Measurements from ENCODE around the gene NCOA6. TPM values are rescaled to one million over a fixed set of nuclear protein-coding genes. Genes with fewer than 3 reads are reported as not detected.
A peak's percentile ranks its signal among the peaks of the same experiment; 100 is the strongest.

NCOA6 gene
- polyA plus RNA-seq: 10 to 100 TPM; 12.7 to 22.5 TPM

DNA sequence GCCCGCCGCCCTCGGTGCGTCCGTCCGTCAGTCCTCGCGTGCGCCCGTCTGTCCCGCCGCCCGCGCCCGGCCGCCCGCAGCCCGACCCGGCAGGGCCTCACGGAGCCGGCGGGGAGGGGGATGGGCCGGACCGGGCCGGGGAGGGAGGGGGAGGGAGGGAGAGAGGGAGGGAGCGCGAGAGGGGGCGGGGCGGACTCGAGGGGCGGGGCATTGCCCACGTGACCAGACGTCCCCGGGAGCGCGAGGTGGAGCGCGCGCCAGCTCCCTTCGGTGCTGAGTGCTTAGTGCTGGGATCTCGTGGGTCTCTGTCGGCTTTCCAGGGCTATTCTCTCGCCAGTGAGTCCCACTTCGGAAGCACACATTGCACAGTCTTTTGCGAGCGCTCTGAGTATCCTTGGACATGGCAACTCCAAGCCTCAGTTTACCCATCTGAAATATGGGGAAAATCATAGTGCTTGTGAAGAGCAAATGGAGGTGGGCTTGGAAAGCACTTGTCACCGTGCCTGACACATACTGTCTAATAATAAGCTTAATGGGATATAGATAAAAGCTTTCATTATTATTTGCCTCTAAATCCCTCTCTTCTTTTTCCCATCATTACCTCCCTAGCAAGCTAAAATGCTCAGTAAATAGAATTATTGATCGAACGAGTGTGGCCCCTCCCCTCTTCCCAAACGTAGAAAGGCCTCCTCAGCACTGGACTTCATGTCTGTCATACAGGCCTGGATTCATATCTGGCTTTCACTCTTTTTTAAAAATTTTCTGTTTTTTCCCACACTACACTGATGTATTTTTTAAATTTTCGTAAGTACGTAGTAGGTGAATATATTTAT lies at the start of gene NCOA6:
NCOA6 (minus strand) TSS at position 122 of the 833 bp plus-strand sequence. CDS start 43,296 bp downstream, outside the sequence.
- Histone ChIP-seq H3K9me3 (ENCODE audit: control insufficient read depth in 2 of 2, insufficient read depth in 1 of 2, low read depth in 1 of 2, low read length in 1 of 2) (no peaks in the 10 kb centered on the region), H3K27ac (ENCODE audit: low read depth in 2 of 2, low read length in 1 of 2) (peak within 1 kb of the TSS; percentile 95 to 96)
- 7 to 10% methylated on average over 34 to 52 of the region's 52 CpGs for WGBS, 2 donors

GRCh38 chr20:34874094-34874654 lies 48.7 kb upstream of the NCOA6 start:
- H3K27ac ChIP-seq (ENCODE audit: low read depth in 2 of 2, low read length in 1 of 2): peak overlapping the region; percentile 15 to 19
- H3K9me3 ChIP-seq (ENCODE audit: control insufficient read depth in 2 of 2, insufficient read depth in 1 of 2, low read depth in 1 of 2, low read length in 1 of 2): no peaks in the 10 kb centered on the region
- H3K4me3 ChIP-seq (ENCODE audit: low read depth in 1 of 2, low read length in 2 of 2): no peak overlapping the region
- H3K4me1 ChIP-seq (ENCODE audit: control insufficient read depth in 2 of 2, insufficient read depth in 2 of 2, low read length in 1 of 2): peaks cover 3 to 19% of the 10 kb centered on the region in 2 donors
- 28% methylated on average over 2 of the region's 2 CpGs for WGBS, 2 donors
- H3K36me3 ChIP-seq (ENCODE audit: control insufficient read depth in 2 of 2, insufficient read depth in 2 of 2, low read length in 1 of 2): no peaks in the 10 kb centered on the region
- no peaks in the 10 kb centered on the region for H3K27me3 ChIP-seq (ENCODE audit: control insufficient read depth in 1 of 2, insufficient read depth in 2 of 2, low read length in 2 of 2)

More for the DNA sequence above, at the start of gene NCOA6:
- no peaks in the 10 kb centered on the region for H3K36me3 ChIP-seq (ENCODE audit: control insufficient read depth in 2 of 2, insufficient read depth in 2 of 2, low read length in 1 of 2)
- peak within 1 kb of the TSS; percentile 67 to 98 for H3K4me3 ChIP-seq (ENCODE audit: low read depth in 1 of 2, low read length in 2 of 2)
- H3K4me1 ChIP-seq (ENCODE audit: control insufficient read depth in 2 of 2, insufficient read depth in 2 of 2, low read length in 1 of 2): no peaks in the 10 kb centered on the region
- H3K27me3 ChIP-seq (ENCODE audit: control insufficient read depth in 1 of 2, insufficient read depth in 2 of 2, low read length in 2 of 2): no peaks in the 10 kb centered on the region

- H3K4me3 ChIP-seq (ENCODE audit: low read depth in 1 of 2, low read length in 2 of 2): no peak overlapping the region
- no peaks in the 10 kb centered on the region for H3K9me3 ChIP-seq (ENCODE audit: control insufficient read depth in 2 of 2, insufficient read depth in 1 of 2, low read depth in 1 of 2, low read length in 1 of 2)
- H3K36me3 ChIP-seq (ENCODE audit: control insufficient read depth in 2 of 2, insufficient read depth in 2 of 2, low read length in 1 of 2): no peaks in the 10 kb centered on the region
- peak overlapping the region in 1 of 2 donors; percentile 19 for H3K27ac ChIP-seq (ENCODE audit: low read depth in 2 of 2, low read length in 1 of 2)
- WGBS, 2 donors: 43 to 48% methylated on average over 3 of the region's 3 CpGs
- no peaks in the 10 kb centered on the region for H3K27me3 ChIP-seq (ENCODE audit: control insufficient read depth in 1 of 2, insufficient read depth in 2 of 2, low read length in 2 of 2)
- H3K4me1 ChIP-seq (ENCODE audit: control insufficient read depth in 2 of 2, insufficient read depth in 2 of 2, low read length in 1 of 2): peaks cover 3 to 19% of the 10 kb centered on the region in 2 donors
Measured at GRCh38 chr20:34873583-34874093, 48.2 kb upstream of the NCOA6 start.

DNA sequence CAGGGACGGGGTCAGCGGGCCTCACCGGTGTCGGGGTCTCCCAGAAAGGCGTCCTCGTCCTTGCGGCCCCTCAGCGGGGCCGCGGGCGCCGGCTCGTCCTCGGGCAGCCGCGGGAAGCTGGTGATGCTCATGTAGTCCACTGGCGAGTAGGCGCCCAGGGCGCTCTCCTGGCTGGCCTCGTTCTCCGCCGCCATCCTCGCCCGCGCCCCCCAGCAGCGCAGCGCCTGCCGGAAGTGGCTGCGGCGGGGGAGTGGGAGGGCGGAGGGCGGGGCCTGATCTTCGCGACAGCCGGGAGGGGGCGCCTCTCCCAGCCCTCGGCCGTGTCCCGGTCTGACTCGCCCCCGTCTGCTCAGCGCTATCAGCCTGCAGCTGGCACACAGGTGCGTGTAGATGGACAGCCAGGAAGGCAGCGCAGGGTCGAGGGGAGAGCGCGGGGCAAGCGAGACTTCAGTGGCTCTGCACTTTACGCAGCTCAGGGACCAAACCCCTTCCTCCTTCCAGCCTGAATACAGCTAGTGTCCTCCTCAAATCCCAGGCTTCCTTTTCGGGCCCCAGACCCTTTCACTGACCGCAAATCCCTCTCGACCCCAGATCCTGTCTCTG lies 47.3 kb upstream of the NCOA6 start, which contains the start of gene GGT7:
GGT7 (minus strand) TSS at position 235 of the 603 bp plus-strand sequence; CDS start at position 194, 41 bp downstream.
- Histone ChIP-seq H3K4me3 (ENCODE audit: low read depth in 1 of 2, low read length in 2 of 2) (peak within 1 kb of the TSS; percentile 39 to 58), H3K27me3 (ENCODE audit: control insufficient read depth in 1 of 2, insufficient read depth in 2 of 2, low read length in 2 of 2) (no peaks in the 10 kb centered on the region), H3K4me1 (ENCODE audit: control insufficient read depth in 2 of 2, insufficient read depth in 2 of 2, low read length in 1 of 2) (peaks cover 0 to 16% of the 10 kb centered on the region in 2 donors), H3K36me3 (ENCODE audit: control insufficient read depth in 2 of 2, insufficient read depth in 2 of 2, low read length in 1 of 2) (no peaks in the 10 kb centered on the region), H3K27ac (ENCODE audit: low read depth in 2 of 2, low read length in 1 of 2) (peak within 1 kb of the TSS; percentile 20 to 41), H3K9me3 (ENCODE audit: control insufficient read depth in 2 of 2, insufficient read depth in 1 of 2, low read depth in 1 of 2, low read length in 1 of 2) (no peaks in the 10 kb centered on the region)
- WGBS, 2 donors: 1% methylated on average over 47 to 52 of the region's 52 CpGs

DNA sequence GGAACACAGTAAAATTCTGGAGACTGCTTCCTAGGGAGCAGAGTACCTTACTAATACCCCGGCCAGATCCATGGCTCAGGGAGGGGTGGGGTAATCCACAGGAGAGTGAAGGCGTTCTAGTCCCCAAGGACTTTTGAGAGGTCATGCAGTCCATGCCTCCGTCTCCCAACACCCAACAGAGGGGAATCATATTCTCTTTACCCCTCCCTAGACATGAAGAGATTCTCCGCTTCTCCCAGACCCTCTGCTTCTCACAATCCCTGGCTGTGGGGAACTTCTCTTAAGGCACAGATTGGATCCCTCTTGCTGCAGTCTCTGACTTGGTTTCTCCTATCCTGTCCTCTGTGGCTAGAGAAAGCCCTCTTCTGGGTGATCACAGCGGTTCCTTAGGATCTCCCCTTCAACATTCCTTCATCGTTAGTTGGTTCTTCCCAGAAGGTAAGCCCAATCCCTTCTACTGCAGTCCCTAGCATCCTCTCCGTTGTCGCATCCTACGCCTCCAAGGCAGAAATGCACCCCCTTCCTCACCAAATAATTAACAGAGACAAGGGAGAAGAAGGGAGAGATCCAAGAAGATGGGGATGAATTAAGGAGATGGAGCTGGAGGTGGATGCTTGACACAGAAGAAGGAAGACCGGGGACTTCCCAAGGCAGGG lies 46.6 kb upstream of the NCOA6 start:
- Histone ChIP-seq H3K27me3 (ENCODE audit: control insufficient read depth in 1 of 2, insufficient read depth in 2 of 2, low read length in 2 of 2) (no peaks in the 10 kb centered on the region), H3K9me3 (ENCODE audit: control insufficient read depth in 2 of 2, insufficient read depth in 1 of 2, low read depth in 1 of 2, low read length in 1 of 2) (no peaks in the 10 kb centered on the region), H3K36me3 (ENCODE audit: control insufficient read depth in 2 of 2, insufficient read depth in 2 of 2, low read length in 1 of 2) (no peaks in the 10 kb centered on the region), H3K27ac (ENCODE audit: low read depth in 2 of 2, low read length in 1 of 2) (peak overlapping the region; percentile 20 to 41), H3K4me1 (ENCODE audit: control insufficient read depth in 2 of 2, insufficient read depth in 2 of 2, low read length in 1 of 2) (peaks cover 0 to 15% of the 10 kb centered on the region in 2 donors), H3K4me3 (ENCODE audit: low read depth in 1 of 2, low read length in 2 of 2) (peak overlapping the region; percentile 39 to 58)
- 38% methylated on average over 10 of the region's 10 CpGs for WGBS, 2 donors

DNA sequence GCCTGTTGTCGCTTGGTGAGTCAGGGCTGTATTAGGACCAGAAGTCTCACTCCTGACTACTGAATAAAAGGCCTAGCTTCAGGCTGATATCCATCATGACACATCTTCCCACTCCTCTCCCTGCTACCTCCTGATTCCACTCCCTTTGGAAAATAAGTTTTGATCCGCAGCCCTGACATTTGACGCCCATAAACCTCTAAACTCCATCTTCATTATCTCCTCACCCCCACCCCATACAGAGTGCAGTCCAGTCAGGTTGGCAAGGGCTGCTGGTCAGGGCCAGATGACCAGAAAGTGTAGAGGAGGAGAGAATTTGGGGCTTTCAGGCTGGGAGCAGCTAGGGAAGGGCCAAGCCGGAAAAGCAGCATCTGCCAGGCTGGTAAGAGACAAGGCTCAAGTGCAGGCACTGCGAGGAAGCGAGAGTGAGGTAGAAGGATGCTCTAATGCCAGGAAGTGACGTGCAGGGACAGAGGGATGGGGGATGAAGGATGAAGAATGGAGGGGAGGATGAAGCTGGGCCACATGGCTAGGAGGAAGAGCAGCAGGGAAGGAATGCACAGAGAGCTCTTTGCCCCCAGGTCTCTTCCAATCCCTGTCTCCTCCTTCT lies 46.0 kb upstream of the NCOA6 start:
- H3K36me3 ChIP-seq (ENCODE audit: control insufficient read depth in 2 of 2, insufficient read depth in 2 of 2, low read length in 1 of 2): no peaks in the 10 kb centered on the region
- no peaks in the 10 kb centered on the region for H3K27me3 ChIP-seq (ENCODE audit: control insufficient read depth in 1 of 2, insufficient read depth in 2 of 2, low read length in 2 of 2)
- 88 to 92% methylated on average over 7 of the region's 7 CpGs for WGBS, 2 donors
- no peaks in the 10 kb centered on the region for H3K9me3 ChIP-seq (ENCODE audit: control insufficient read depth in 2 of 2, insufficient read depth in 1 of 2, low read depth in 1 of 2, low read length in 1 of 2)
- no peak overlapping the region for H3K27ac ChIP-seq (ENCODE audit: low read depth in 2 of 2, low read length in 1 of 2)
- H3K4me1 ChIP-seq (ENCODE audit: control insufficient read depth in 2 of 2, insufficient read depth in 2 of 2, low read length in 1 of 2): peaks cover 0 to 13% of the 10 kb centered on the region in 2 donors
- no peak overlapping the region for H3K4me3 ChIP-seq (ENCODE audit: low read depth in 1 of 2, low read length in 2 of 2)

- Histone ChIP-seq H3K4me1 (ENCODE audit: control insufficient read depth in 2 of 2, insufficient read depth in 2 of 2, low read length in 1 of 2) (peaks cover 0 to 2% of the 10 kb centered on the region in 2 donors), H3K27ac (ENCODE audit: low read depth in 2 of 2, low read length in 1 of 2) (no peak overlapping the region), H3K27me3 (ENCODE audit: control insufficient read depth in 1 of 2, insufficient read depth in 2 of 2, low read length in 2 of 2) (no peaks in the 10 kb centered on the region), H3K4me3 (ENCODE audit: low read depth in 1 of 2, low read length in 2 of 2) (no peak overlapping the region), H3K36me3 (ENCODE audit: control insufficient read depth in 2 of 2, insufficient read depth in 2 of 2, low read length in 1 of 2) (no peaks in the 10 kb centered on the region), H3K9me3 (ENCODE audit: control insufficient read depth in 2 of 2, insufficient read depth in 1 of 2, low read depth in 1 of 2, low read length in 1 of 2) (no peaks in the 10 kb centered on the region)
- 91 to 94% methylated on average over 5 of the region's 5 CpGs for WGBS, 2 donors
Measured at GRCh38 chr20:34864216-34864615, 38.8 kb upstream of the NCOA6 start.

DNA sequence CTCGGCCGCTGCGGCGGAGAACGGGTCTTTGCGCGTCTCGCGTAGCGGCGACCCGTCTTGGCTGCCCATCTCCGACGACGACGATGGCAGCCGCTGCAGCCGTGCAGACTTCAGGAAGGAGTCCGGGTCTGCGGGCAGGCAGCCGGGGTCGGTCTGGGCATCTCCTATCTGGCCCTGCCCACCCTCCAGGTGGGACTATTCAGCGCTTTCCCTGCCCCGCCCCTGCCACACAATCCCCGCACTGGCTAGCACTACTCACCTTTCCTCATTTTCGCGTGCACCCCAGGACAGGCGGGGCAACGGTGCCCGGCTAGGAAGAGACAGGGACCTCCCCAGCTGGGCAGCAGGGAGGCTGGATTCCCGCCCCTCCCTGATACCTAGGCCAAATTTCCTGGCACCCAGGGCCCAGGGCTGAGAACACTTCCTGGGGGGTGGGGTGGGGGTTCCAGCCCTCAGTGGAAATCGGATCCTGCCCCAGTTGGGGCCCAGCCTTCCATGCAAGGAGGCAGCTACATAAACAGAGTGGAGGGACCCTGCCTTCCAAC lies 38.0 kb upstream of the NCOA6 start:
- H3K27me3 ChIP-seq (ENCODE audit: control insufficient read depth in 1 of 2, insufficient read depth in 2 of 2, low read length in 2 of 2): no peaks in the 10 kb centered on the region
- WGBS, 2 donors: 76 to 80% methylated on average over 32 of the region's 32 CpGs
- H3K9me3 ChIP-seq (ENCODE audit: control insufficient read depth in 2 of 2, insufficient read depth in 1 of 2, low read depth in 1 of 2, low read length in 1 of 2): no peaks in the 10 kb centered on the region
- no peak overlapping the region for H3K27ac ChIP-seq (ENCODE audit: low read depth in 2 of 2, low read length in 1 of 2)
- no peak overlapping the region for H3K4me3 ChIP-seq (ENCODE audit: low read depth in 1 of 2, low read length in 2 of 2)
- H3K36me3 ChIP-seq (ENCODE audit: control insufficient read depth in 2 of 2, insufficient read depth in 2 of 2, low read length in 1 of 2): no peaks in the 10 kb centered on the region
- H3K4me1 ChIP-seq (ENCODE audit: control insufficient read depth in 2 of 2, insufficient read depth in 2 of 2, low read length in 1 of 2): peaks cover 0 to 2% of the 10 kb centered on the region in 2 donors

Data from esophagus (tissue), 2 donors.